GM10847 (cell line): ENCODE results near the gene RDM1.

Source experiments
- POLR2A ChIP-seq: IDR thresholded peaks from 2 replicates; pipeline ENCODE4 v1.6.1; 2011; ENCODE audit not compliant: insufficient read length; ENCODE audit errors: extremely low read depth

Gene RDM1

GRCh38 chr17:35912339-35912912, 18.1 kb downstream of the RDM1 start:
- no peak for TF ChIP-seq POLR2A

GRCh38 chr17:35909408-35909807, 21.2 kb downstream of the RDM1 start:
- no peak for TF ChIP-seq POLR2A

GRCh38 chr17:35907691-35908090, 22.9 kb downstream of the RDM1 start:
- no peak for TF ChIP-seq POLR2A

- TF ChIP-seq POLR2A = no peak
Observed at GRCh38 chr17:35906926-35907637, 23.5 kb downstream of the RDM1 start.

- TF ChIP-seq POLR2A = no peak
Observed at GRCh38 chr17:35906191-35906925, 24.2 kb downstream of the RDM1 start.

GRCh38 chr17:35903451-35903850, 27.1 kb downstream of the RDM1 start:
- no peak for TF ChIP-seq POLR2A

GRCh38 chr17:35901631-35902175, 28.9 kb downstream of the RDM1 start:
- no peak for TF ChIP-seq POLR2A

GRCh38 chr17:35900708-35901480, 29.7 kb downstream of the RDM1 start:
- TF ChIP-seq POLR2A = no peak

GRCh38 chr17:35900280-35900679, 30.3 kb downstream of the RDM1 start:
- TF ChIP-seq POLR2A = no peak

- no peak for TF ChIP-seq POLR2A
Observed at GRCh38 chr17:35898283-35899070, 32.1 kb downstream of the RDM1 start.

- TF ChIP-seq POLR2A = no peak
Observed at GRCh38 chr17:35895636-35896587, 34.7 kb downstream of the RDM1 start.

GRCh38 chr17:35894206-35894605, 36.4 kb downstream of the RDM1 start:
- no peak for TF ChIP-seq POLR2A

- TF ChIP-seq POLR2A = no peak
Observed at GRCh38 chr17:35893751-35894150, 36.8 kb downstream of the RDM1 start.
